Immature natural killer cell (primary cell): ENCODE measurements around the gene FNDC3A. TPM values are rescaled to one million over a fixed set of nuclear protein-coding genes. Genes with fewer than 3 reads are reported as not detected.
A peak's percentile ranks its signal among the peaks of the same experiment; 100 is the strongest.

Experiments
- DNase-seq, 3 donors: peaks; one replicate each; pipeline ENCODE4 v3.0.0; 2022; ENCODE audit warnings: mixed read lengths in 1 of 3
- H3K27ac Mint-ChIP-seq, 6 donors: one replicate each; pipeline ENCODE4 v1.8.0; 2020; ENCODE audit warnings: mixed read lengths in 6 of 6, mild to moderate bottlenecking in 5 of 6, inconsistent platforms in 4 of 6, moderate library complexity in 3 of 6
- H3K27me3 Mint-ChIP-seq, 3 donors: one replicate each; pipeline ENCODE4 v1.8.0; 2020 to 2021; ENCODE audit warnings: low read depth in 3 of 3, mild to moderate bottlenecking in 3 of 3, mixed read lengths in 3 of 3, moderate library complexity in 3 of 3, inconsistent platforms in 1 of 3
- H3K36me3 Mint-ChIP-seq, 3 donors: one replicate each; pipeline ENCODE4 v1.8.0; 2020; ENCODE audit warnings: mixed read lengths in 3 of 3, inconsistent platforms in 2 of 3, mild to moderate bottlenecking in 2 of 3
- H3K4me1 Mint-ChIP-seq, 2 donors: one replicate each; pipeline ENCODE4 v1.8.0; 2020; ENCODE audit warnings: inconsistent platforms in 2 of 2, mild to moderate bottlenecking in 2 of 2, mixed read lengths in 2 of 2, moderate library complexity in 1 of 2
- H3K4me3 Mint-ChIP-seq, 5 donors: one replicate each; pipeline ENCODE4 v1.8.0; 2020; ENCODE audit warnings: mild to moderate bottlenecking in 5 of 5, mixed read lengths in 5 of 5, inconsistent platforms in 3 of 5, moderate library complexity in 3 of 5
- H3K9me3 Mint-ChIP-seq, 6 donors: one replicate each; pipeline ENCODE4 v1.8.0; 2020; ENCODE audit warnings: mild to moderate bottlenecking in 6 of 6, mixed read lengths in 6 of 6, inconsistent platforms in 4 of 6, moderate library complexity in 3 of 6
- polyA plus RNA-seq, 3 donors: library from polyadenylated mRNA; unstranded; fragments of 300-500 nt; fragmentation: Illumina TruSeq; gene quantifications; one replicate each; pipeline ENCODE4 v1.2.3, GENCODE V29; 2021

FNDC3A gene
- polyA plus RNA-seq, 3 donors from 2014 or later = 3.5 to 8.1 (median 5.1) TPM

DNA sequence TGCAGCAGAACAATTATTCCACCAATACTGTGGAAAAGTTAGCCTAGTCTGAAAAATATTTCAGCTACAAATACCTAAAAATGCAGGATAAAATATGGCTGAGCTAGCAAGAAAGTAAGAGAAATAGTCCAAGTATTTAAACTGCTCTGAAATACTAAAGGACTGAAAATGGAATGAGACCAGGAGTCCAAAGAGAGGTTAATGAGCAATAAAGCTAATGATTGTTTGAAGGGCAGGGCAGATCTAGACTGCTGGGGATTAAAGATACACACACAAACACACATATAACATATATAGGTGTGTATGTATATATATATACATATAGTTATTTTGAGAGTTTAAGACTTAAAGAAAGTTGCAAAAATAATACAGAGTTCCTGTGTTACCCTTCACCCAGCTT, 269.4 kb downstream of the FNDC3A start:
- Mint-ChIP-seq H3K9me3 (no peaks in the 10 kb centered on the region), H3K36me3 (peaks cover 0 to 3% (median 2%) of the 10 kb centered on the region in 3 donors), H3K4me1 (peaks cover 20 to 34% of the 10 kb centered on the region in 2 donors), H3K27me3 (peaks cover 8 to 12% (median 10%) of the 10 kb centered on the region in 3 donors), H3K4me3 (no peak overlapping the region), H3K27ac (no peak overlapping the region)
- DNase-seq = no peak

DNA sequence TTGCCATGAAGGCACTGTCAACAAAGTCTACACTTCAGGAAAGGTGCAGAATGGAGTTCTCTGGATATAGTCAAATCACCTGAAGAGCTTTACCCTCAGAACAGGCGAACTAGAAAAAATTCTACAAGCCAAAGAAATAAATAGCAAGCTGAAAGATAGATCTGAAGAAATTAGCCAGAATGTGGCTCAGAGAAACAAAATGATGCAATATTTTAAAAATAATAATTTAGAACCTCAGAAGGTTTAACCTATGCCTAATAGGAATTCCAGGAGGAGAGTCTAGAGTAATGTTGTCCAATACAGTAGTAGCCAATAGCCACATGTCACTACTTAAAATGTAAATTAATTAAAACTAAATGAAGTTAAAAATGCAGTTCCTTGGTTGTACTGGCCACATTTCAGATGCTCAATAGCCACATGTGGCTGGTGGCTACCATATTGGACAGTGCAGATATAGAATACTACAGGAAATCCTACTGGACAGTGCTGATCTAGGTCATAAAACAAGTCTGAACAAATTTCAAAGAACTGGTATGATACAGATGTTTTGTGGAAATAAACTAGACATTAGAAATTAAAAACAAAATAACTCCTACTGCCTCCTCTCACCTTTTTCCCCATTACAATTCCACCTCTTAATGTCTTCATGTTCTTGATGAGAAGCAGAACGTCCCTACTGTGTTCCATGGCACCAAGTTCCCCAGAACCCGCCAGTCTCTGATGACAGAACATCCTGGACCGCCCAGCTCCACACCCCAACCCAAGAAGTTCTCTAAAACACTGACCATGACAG, 271.3 kb downstream of the FNDC3A start:
- peaks cover 0 to 5% (median 4%) of the 10 kb centered on the region in 3 donors for H3K36me3 Mint-ChIP-seq
- peaks cover 20 to 43% of the 10 kb centered on the region in 2 donors for H3K4me1 Mint-ChIP-seq
- DNase-seq = no peak
- no peaks in the 10 kb centered on the region for H3K9me3 Mint-ChIP-seq
- peaks cover 8 to 12% (median 10%) of the 10 kb centered on the region in 3 donors for H3K27me3 Mint-ChIP-seq
- H3K27ac Mint-ChIP-seq = peak overlapping the region; percentile 96 to 99 (median 99)
- H3K4me3 Mint-ChIP-seq = peak overlapping the region; percentile 98 to 100 (median 99)

DNA sequence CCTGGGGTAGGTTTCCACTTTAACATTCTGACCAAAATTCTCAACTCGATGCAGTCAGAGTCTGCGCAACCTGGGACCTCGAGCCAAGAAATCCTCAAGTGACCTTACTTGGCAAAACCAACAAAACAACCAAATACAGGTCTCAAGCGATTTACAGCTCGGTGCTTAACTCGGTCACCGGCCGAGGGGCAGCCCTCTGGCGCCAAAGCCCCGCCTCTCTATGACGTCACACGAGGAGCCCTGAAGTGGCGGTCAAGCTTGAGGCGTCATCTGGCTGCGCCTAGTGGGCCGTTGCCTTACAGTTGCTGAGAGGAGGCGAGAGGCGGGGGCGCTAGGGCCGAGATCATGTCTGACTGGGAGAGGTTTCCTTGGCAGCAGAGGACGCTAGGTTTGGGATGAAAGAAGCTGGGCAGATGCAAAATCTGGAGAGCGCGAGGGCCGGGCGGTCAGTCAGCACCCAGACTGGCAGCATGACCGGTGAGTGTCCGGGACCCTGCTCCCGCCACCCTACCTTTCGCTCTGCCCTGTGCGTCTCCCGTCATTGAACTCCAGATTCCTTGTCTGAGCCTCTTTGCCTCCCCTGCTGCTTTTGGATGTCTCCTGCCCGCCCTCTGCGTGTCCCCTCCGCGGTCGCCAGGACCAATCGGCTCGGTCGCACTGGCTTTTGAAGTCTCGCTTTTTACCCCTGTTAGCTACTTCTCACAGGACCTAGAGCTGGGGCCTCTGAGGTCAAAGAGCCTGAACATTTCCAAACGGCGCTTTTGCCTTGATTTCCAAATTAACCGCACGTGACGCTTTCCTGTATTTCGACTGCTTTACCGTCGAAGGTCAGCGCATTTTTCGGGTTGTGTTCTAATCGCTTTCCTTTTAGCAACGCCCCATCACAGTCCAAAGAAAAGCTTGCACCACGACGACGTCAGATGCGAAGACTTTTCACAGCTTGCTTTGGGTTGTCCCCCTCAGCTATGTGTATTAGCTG, 272.2 kb downstream of the FNDC3A start, which contains the start of gene CDADC1:
CDADC1 (plus strand) TSS at position 283 of the 979 bp plus-strand sequence; CDS start at position 396, 113 bp downstream.
- peak within 1 kb of the TSS; percentile 98 to 100 (median 99) for H3K4me3 Mint-ChIP-seq
- H3K27ac Mint-ChIP-seq = peak within 1 kb of the TSS; percentile 96 to 99 (median 99)
- DNase-seq = peak; percentile 93
- H3K4me1 Mint-ChIP-seq = peaks cover 20 to 43% of the 10 kb centered on the region in 2 donors
- no peaks in the 10 kb centered on the region for H3K9me3 Mint-ChIP-seq
- peaks cover 8 to 12% (median 10%) of the 10 kb centered on the region in 3 donors for H3K27me3 Mint-ChIP-seq
- peaks cover 0 to 7% (median 5%) of the 10 kb centered on the region in 3 donors for H3K36me3 Mint-ChIP-seq

DNA sequence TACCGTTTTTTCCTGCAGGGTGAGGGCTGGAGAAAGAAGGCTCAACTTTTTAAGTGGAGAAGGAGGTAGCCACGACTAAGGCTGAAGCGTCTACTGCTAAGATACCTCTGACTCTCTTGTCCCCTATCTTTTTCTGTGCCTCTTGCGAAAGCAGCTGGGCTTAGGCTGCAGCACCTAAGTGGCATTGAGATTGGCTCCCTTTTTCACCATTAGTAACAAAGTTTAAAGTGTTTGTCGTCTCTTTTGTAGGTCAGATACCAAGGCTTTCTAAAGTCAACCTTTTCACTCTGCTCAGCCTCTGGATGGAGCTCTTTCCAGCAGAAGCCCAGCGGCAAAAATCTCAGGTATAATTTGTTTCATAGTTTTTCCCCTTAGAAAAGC, 272.9 kb downstream of the FNDC3A start:
- H3K36me3 Mint-ChIP-seq = peaks cover 0 to 5% (median 4%) of the 10 kb centered on the region in 3 donors
- DNase-seq = no peak
- H3K27me3 Mint-ChIP-seq = peaks cover 8 to 12% (median 10%) of the 10 kb centered on the region in 3 donors
- peaks cover 22 to 48% of the 10 kb centered on the region in 2 donors for H3K4me1 Mint-ChIP-seq
- no peaks in the 10 kb centered on the region for H3K9me3 Mint-ChIP-seq
- H3K4me3 Mint-ChIP-seq = peak overlapping the region; percentile 98 to 100 (median 99)
- peak overlapping the region; percentile 96 to 99 (median 99) for H3K27ac Mint-ChIP-seq

DNA sequence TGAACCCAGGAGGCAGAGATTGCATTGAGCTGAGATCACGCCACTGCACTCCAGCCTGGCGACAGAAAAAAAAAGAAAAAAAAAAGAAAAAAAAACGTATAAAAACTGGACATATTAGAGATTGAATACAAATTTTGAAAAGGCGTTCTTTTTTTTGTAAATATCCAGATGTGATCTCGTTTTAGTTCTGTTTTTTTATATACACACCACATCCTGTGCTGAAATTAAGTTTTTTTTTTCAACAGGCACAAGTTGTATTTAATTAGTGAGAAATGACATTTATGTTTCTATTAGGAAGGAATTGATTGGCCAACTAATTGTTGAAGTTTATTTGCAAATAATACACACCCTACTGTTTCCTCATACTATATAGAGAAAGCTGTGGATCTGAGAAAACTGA, 275.6 kb downstream of the FNDC3A start:
- DNase-seq = no peak
- Mint-ChIP-seq H3K27me3 (peaks cover 7 to 12% (median 8%) of the 10 kb centered on the region in 3 donors), H3K27ac (no peak overlapping the region), H3K4me3 (no peak overlapping the region), H3K36me3 (peaks cover 4 to 18% (median 8%) of the 10 kb centered on the region in 3 donors), H3K4me1 (peaks cover 22 to 56% of the 10 kb centered on the region in 2 donors), H3K9me3 (no peaks in the 10 kb centered on the region)

DNA sequence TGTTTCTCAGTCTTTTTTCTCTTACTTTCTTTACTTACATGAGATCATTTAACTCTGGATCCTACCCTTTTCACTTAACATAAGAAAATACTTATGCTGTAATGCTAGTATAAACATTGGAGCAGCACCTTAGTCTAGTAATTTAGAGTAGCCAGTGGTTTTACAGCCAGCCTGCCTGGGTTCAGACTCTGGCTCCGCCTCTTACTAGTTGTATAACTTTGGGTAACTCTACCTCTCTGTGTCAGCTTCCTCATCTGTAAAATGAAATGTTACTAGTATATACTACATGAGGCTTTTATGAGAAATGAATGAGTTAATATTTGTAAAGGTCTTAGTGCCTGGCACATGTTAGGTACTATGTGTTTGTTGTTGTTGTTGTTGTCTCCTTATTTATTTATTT, 277.6 kb downstream of the FNDC3A start:
- peak overlapping the region in 2 of 6 donors; percentile 60 to 74 for H3K27ac Mint-ChIP-seq
- H3K36me3 Mint-ChIP-seq = peaks cover 8 to 21% (median 8%) of the 10 kb centered on the region in 3 donors
- H3K9me3 Mint-ChIP-seq = no peaks in the 10 kb centered on the region
- no peak for DNase-seq
- no peak overlapping the region for H3K4me3 Mint-ChIP-seq
- H3K27me3 Mint-ChIP-seq = peaks cover 0 to 5% (median 1%) of the 10 kb centered on the region in 3 donors
- H3K4me1 Mint-ChIP-seq = peaks cover 18 to 49% of the 10 kb centered on the region in 2 donors

DNA sequence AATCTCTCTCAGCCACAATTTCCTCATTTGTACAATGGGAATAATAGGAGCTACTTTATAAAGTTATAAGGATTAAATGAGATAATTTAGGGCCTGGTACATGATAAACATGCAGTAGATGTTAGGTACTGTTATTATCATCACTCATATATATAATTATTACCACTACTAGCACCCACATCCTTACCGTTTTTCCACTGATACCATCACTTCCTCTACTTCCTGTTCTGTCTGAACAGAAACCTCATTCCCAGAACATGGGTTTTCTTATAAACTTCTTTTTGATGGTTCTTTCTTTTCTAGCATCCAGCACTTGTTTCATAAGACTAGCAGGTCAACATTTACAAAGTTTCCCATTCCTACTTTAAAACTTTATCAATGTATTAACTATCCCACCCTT, 278.3 kb downstream of the FNDC3A start:
- Mint-ChIP-seq H3K36me3 (peaks cover 8 to 21% (median 8%) of the 10 kb centered on the region in 3 donors), H3K4me3 (no peak overlapping the region), H3K9me3 (no peaks in the 10 kb centered on the region), H3K4me1 (peaks cover 14 to 49% of the 10 kb centered on the region in 2 donors), H3K27ac (peak overlapping the region in 1 of 6 donors; percentile 68), H3K27me3 (no peaks in the 10 kb centered on the region)
- DNase-seq = no peak

DNA sequence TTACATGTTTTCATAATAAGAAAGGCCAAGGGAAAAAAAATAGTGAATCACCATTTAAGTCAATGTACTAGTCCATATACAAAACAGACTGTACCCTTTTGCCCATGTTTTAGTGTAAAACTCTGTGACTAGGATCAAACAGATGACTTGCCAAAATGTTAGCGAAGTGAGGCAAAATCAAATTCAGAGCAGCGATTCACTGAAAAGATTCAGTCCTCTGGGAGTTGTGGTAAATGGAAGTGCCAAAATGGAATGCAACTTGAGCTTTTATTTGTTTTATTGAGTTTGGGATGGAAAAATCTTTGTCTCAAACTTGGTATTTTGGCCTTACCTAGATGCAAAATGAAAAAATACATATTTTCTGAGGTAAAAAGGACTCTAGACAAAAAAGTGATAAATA, 281.1 kb downstream of the FNDC3A start:
- peak overlapping the region; percentile 39 to 96 (median 88) for H3K4me3 Mint-ChIP-seq
- H3K27ac Mint-ChIP-seq = peak overlapping the region; percentile 74 to 97 (median 86)
- no peaks in the 10 kb centered on the region for H3K9me3 Mint-ChIP-seq
- no peak for DNase-seq
- H3K4me1 Mint-ChIP-seq = peaks cover 14 to 32% of the 10 kb centered on the region in 2 donors
- no peaks in the 10 kb centered on the region for H3K27me3 Mint-ChIP-seq
- peaks cover 13 to 41% (median 25%) of the 10 kb centered on the region in 3 donors for H3K36me3 Mint-ChIP-seq

DNA sequence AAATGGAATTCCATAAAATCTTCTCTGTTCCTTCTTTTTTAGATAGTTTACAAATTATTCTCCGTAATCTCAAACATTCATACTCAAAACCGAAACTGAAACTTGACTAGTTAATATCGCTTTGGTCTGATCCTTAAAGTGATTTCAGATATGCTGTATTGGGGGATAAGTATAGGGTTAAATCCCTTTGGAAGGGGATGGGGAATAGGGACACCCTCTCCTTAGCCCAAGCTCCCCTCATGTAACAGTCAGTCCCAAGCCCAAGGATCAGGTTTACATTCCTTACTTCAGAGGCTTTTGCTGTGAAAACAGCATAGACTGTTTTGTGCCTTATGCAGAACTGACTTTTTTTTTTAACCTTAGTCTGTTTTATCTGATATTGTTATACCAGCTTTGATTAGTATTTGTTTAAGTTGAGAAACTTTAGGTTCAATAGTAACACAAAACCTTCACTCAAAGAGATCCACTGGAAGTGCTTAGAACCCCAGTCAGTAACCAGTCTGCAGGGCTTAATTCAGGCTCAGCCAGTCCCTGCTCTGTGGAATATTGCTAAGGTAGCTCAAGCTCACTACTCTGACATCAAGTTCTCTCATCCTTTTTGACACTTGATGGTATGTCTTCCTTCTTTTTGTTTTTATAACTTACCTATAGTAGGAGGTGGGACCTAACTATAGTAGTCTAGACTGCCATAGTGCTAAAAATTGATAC, 282.5 kb downstream of the FNDC3A start:
- peak; percentile 29 to 41 (median 37) for DNase-seq
- Mint-ChIP-seq H3K4me3 (peak overlapping the region; percentile 84 to 96 (median 92)), H3K27ac (peak overlapping the region; percentile 87 to 97 (median 92)), H3K27me3 (no peaks in the 10 kb centered on the region), H3K36me3 (peaks cover 13 to 37% (median 29%) of the 10 kb centered on the region in 3 donors), H3K9me3 (no peaks in the 10 kb centered on the region), H3K4me1 (peaks cover 13 to 29% of the 10 kb centered on the region in 2 donors)

Other genes with a start within 250 kb of the FNDC3A start
- gene MLNR, start 244.4 kb downstream of the FNDC3A start, polyA plus RNA-seq = not detected